Endothelial cell of umbilical vein (primary cell): ENCODE data around the gene PTGFRN. TPM values are rescaled to one million over a fixed set of nuclear protein-coding genes. Genes with fewer than 3 reads are reported as not detected.
"Not testable (repeated sequence)": the region's sequence is repeated elsewhere in the genome, so short reads cannot be mapped to it uniquely, and the experiment has no call there.

Experiments
- BruUV-seq: library from RNA; stranded (reverse); fragments of 400-500 nt; replicated peaks from 2 replicates; lab custom pipeline; 2021; lab: Mats Ljungman, UMichigan
- CTCF ChIA-PET: fragments of 300-600, 350-600 bp; sonication (Branson Sonifier 250); formaldehyde crosslinking; loops from one replicate; lab custom pipeline; 2021; ENCODE audit warnings: antibody characterized with exemption, inconsistent platforms; lab: Charles Lee
- POLR2A ChIA-PET: fragments of 300-600, 350-600 bp; sonication (Branson Sonifier 250); formaldehyde crosslinking; loops from one replicate; lab custom pipeline; 2021; ENCODE audit warnings: antibody characterized with exemption, inconsistent platforms; lab: Charles Lee
- DNase-seq: peaks from one replicate; pipeline ENCODE4 v3.0.0-alpha.2; 2011; ENCODE audit warnings: low read depth, low spot score
- FAIRE-seq: peaks from 2 replicates; lab custom pipeline; 2011; peaks lifted over from hg19 to GRCh38; lab: Jason Lieb, UNC
- H2AFZ ChIP-seq: 2 replicates; pipeline ENCODE4 v1.6.0; 2012; ENCODE audit warnings: low read depth, low read length, control low read depth, inconsistent platforms
- H3K27ac ChIP-seq: 2 replicates; pipeline ENCODE4 v1.5.1; 2011; ENCODE audit warnings: low read depth, mild to moderate bottlenecking, control low read depth, low read length, moderate library complexity; ENCODE audit not compliant: insufficient read depth
- H3K27me3 ChIP-seq, 2 experiments: 2 replicates each; pipeline versions ENCODE4 v1.6.0 to v1.6.1; 2011; ENCODE audit warnings: low read length in 2 of 2, mixed read lengths in 1 of 2; ENCODE audit not compliant: control insufficient read depth in 2 of 2, insufficient read depth in 2 of 2
- H3K36me3 ChIP-seq, 2 experiments: 2 replicates in 1 of 2; 3 replicates in 1 of 2; pipeline ENCODE4 v1.5.1; 2011; ENCODE audit warnings: low read length in 2 of 2, mild to moderate bottlenecking in 1 of 2, moderate library complexity in 1 of 2; ENCODE audit not compliant: control insufficient read depth in 2 of 2, insufficient read depth in 2 of 2; ENCODE audit errors: extremely low read depth in 1 of 2
- H3K4me1 ChIP-seq: 3 replicates; pipeline ENCODE4 v1.5.1; 2011; ENCODE audit warnings: mild to moderate bottlenecking, low read length; ENCODE audit not compliant: control insufficient read depth, insufficient read depth; ENCODE audit errors: extremely low read depth
- H3K4me2 ChIP-seq: 2 replicates; pipeline ENCODE4 v1.6.1; 2011; ENCODE audit warnings: low read length, control low read depth, mixed read lengths; ENCODE audit not compliant: insufficient read depth
- H3K4me3 ChIP-seq, 3 experiments: fragments of 200-600 bp in 1 of 3; sonication (generic), shearing (Covaris generic) in 1 of 3; replicated peaks in 1 of 3; 2 replicates each; pipeline ENCODE4 v1.5.1; 2011 to 2016; ENCODE audit warnings: control low read depth in 3 of 3, low read length in 3 of 3, mild to moderate bottlenecking in 2 of 3, inconsistent platforms in 1 of 3, low read depth in 1 of 3, moderate library complexity in 1 of 3; ENCODE audit not compliant: insufficient read depth in 1 of 3
- H3K79me2 ChIP-seq: 2 replicates; pipeline ENCODE4 v1.6.0; 2012; ENCODE audit warnings: low read length, inconsistent platforms; ENCODE audit not compliant: control insufficient read depth, insufficient read depth
- H3K9ac ChIP-seq: replicated peaks from 2 replicates; pipeline ENCODE3; 2011; ENCODE audit warnings: low read length, control low read depth; ENCODE audit not compliant: insufficient read depth; ENCODE audit errors: extremely low read depth
- H3K9me1 ChIP-seq: replicated peaks from 3 replicates; pipeline ENCODE4 v1.6.0; 2011; ENCODE audit warnings: mild to moderate bottlenecking, low read length; ENCODE audit not compliant: control insufficient read depth, insufficient read depth; ENCODE audit errors: extremely low read depth
- H3K9me3 ChIP-seq: replicated peaks from 2 replicates; pipeline ENCODE4 v1.5.1; 2012; ENCODE audit warnings: low read length, inconsistent platforms; ENCODE audit not compliant: control insufficient read depth, insufficient read depth
- H4K20me1 ChIP-seq: replicated peaks from 2 replicates; pipeline ENCODE3; 2011; ENCODE audit warnings: mild to moderate bottlenecking, low read length; ENCODE audit not compliant: control insufficient read depth, insufficient read depth; ENCODE audit errors: extremely low read depth
- dilution Hi-C: fragments of 300-500 bp; cut with MboI; formaldehyde crosslinking; loops from one replicate; pipeline ENCODE4 v1.15.0; 2019; ENCODE audit warnings: low sequenced_read_pairs; ENCODE audit not compliant: extremely low pct_ligation_motif_present
- intact Hi-C: fragments of 100-400 bp; cut with micrococcal nuclease; formaldehyde crosslinking; loops from one replicate; pipeline ENCODE4 v1.10.0; 2022
- polyA plus RNA-seq, 4 experiments: library from polyadenylated mRNA; depleted of rRNA in 3 of 4; stranded (reverse) in 3 of 4; unstranded in 1 of 4; fragments of >200 nt; gene quantifications; 2 replicates each; pipeline versions ENCODE4 v1.2.1 to v1.2.3, GENCODE V29; 2011 to 2012; ENCODE audit warnings: missing spikeins in 1 of 4
- total RNA-seq: library from RNA; stranded (reverse); gene quantifications from 2 replicates; pipeline ENCODE4 v1.2.3, GENCODE V29; 2021
- TF ChIP-seq, protein P1 (sequence below), 2 donors: IDR thresholded peaks; 1 replicate in 1 of 2; 2 replicates in 1 of 2; pipeline ENCODE4 v1.5.1; 2011; ENCODE audit warnings: low read length in 2 of 2, mild to moderate bottlenecking in 2 of 2, moderate library complexity in 2 of 2, control low read depth in 1 of 2, inconsistent platforms in 1 of 2, low read depth in 1 of 2; ENCODE audit not compliant: insufficient read depth in 1 of 2; ENCODE audit errors: extremely low read depth in 1 of 2

PTGFRN gene
- total and polyA plus RNA-seq, 2 donors (not counting 3 experiments of a cell fraction or from before 2014, with no cell fraction given): 39.6 to 60.7 TPM

- Histone ChIP-seq H3K79me2 (no peaks in the 10 kb centered on the region), H4K20me1 (no peaks in the 10 kb centered on the region), H3K9me3 (no peaks in the 10 kb centered on the region), H2AFZ (no peak overlapping the region), H3K36me3 (no peaks in the 10 kb centered on the region), H3K27me3 (peaks cover 5 to 6% of the 10 kb centered on the region in 2 experiments), H3K9ac (no peak overlapping the region), H3K27ac (no peak overlapping the region), H3K9me1 (no peaks in the 10 kb centered on the region), H3K4me2 (no peak overlapping the region), H3K4me1 (peaks cover 15% of the 10 kb centered on the region), H3K4me3 (no peak overlapping the region)
- dilution Hi-C loops (no loop called here), intact Hi-C loops (no loop called here)
- no TSS peak for BruUV-seq
- TF ChIP-seq, protein P1, sequence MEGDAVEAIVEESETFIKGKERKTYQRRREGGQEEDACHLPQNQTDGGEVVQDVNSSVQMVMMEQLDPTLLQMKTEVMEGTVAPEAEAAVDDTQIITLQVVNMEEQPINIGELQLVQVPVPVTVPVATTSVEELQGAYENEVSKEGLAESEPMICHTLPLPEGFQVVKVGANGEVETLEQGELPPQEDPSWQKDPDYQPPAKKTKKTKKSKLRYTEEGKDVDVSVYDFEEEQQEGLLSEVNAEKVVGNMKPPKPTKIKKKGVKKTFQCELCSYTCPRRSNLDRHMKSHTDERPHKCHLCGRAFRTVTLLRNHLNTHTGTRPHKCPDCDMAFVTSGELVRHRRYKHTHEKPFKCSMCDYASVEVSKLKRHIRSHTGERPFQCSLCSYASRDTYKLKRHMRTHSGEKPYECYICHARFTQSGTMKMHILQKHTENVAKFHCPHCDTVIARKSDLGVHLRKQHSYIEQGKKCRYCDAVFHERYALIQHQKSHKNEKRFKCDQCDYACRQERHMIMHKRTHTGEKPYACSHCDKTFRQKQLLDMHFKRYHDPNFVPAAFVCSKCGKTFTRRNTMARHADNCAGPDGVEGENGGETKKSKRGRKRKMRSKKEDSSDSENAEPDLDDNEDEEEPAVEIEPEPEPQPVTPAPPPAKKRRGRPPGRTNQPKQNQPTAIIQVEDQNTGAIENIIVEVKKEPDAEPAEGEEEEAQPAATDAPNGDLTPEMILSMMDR (IDR thresholded peaks at IDR 0.05; ENCODE audit: extremely low read depth in 1 of 2, insufficient read depth in 1 of 2, low read depth in 1 of 2, low read length in 2 of 2): no peak
- POLR2A ChIA-PET: no interaction called here
- no peak for DNase-seq
- CTCF ChIA-PET: interaction anchor here (1.0 to 1.7 kb wide), 2 partner anchors 8 to 138 kb away, joined by 3 to 7 read pairs; no protein-coding TSS in a partner anchor
- FAIRE-seq: no peak
These were observed 34.3 kb upstream of the PTGFRN start for GRCh38 chr1:116875391-116875790.

- H3K4me1 ChIP-seq: peaks cover 15% of the 10 kb centered on the region
- H4K20me1 ChIP-seq, H3K4me2 ChIP-seq, H3K36me3 ChIP-seq, H3K27me3 ChIP-seq, H3K79me2 ChIP-seq, BruUV-seq, H3K27ac ChIP-seq, H3K9me1 ChIP-seq, POLR2A ChIA-PET, H3K9ac ChIP-seq, dilution Hi-C loops, FAIRE-seq, DNase-seq, H3K4me3 ChIP-seq, intact Hi-C loops, H3K9me3 ChIP-seq, H2AFZ ChIP-seq: not testable (repeated sequence)
- CTCF ChIA-PET: interaction anchor here (1.7 to 3.6 kb wide), 2 partner anchors 22 to 138 kb away, joined by 7 to 12 read pairs; no protein-coding TSS in a partner anchor
These were observed 33.8 kb upstream of the PTGFRN start for GRCh38 chr1:116875946-116876345.
